ENCODE results near the gene CPED1. TPM values are rescaled to one million over a fixed set of nuclear protein-coding genes. Genes with fewer than 3 reads are reported as not detected.

The CPED1 gene
- total and polyA plus RNA-seq, 10 of the 15 experiments (the other 5 are each of a cell fraction or from before 2014, with no cell fraction given) = 0.01 to 0.77 (median 0.10) TPM; not detected in 1

- no peak for TF ChIP-seq ZBTB4 (CRISPR knock-in tag; IDR thresholded peaks at IDR 0.05)
- TF ChIP-seq SRF (IDR thresholded peaks at IDR 0.05; ENCODE audit: low read depth in 2 of 2, low read length in 2 of 2) = no peak
- no peak for TF ChIP-seq HDAC6 (IDR thresholded peaks at IDR 0.05; ENCODE audit: unreplicated experiment)
- TF ChIP-seq ZBED1 (IDR thresholded peaks at IDR 0.05; ENCODE audit: borderline replicate concordance) = no peak
- no peak for TF ChIP-seq HCFC1 (IDR thresholded peaks at IDR 0.05; ENCODE audit: low read length)
- TF ChIP-seq ZNF384 (IDR thresholded peaks at IDR 0.05; ENCODE audit: borderline replicate concordance, low read depth, low read length) = no peak
- TF ChIP-seq ATF3 (IDR thresholded peaks at IDR 0.05; ENCODE audit: borderline replicate concordance, extremely low read depth, low read depth, low read length) = no peak
- no peak for TF ChIP-seq RAD51 (IDR thresholded peaks at IDR 0.05)
- no peak for TF ChIP-seq REST (IDR thresholded peaks at IDR 0.05; ENCODE audit: low read depth, low read length)
Observed at GRCh38 chr7:121159553-121159952, 171.0 kb downstream of the CPED1 start (continued).
